ENCODE data around the gene FYN. TPM values are rescaled to one million over a fixed set of nuclear protein-coding genes. Genes with fewer than 3 reads are reported as not detected.

Gene FYN
- total RNA-seq, 2 donors from 2014 or later, result 78.9 to 98.7 TPM

DNA sequence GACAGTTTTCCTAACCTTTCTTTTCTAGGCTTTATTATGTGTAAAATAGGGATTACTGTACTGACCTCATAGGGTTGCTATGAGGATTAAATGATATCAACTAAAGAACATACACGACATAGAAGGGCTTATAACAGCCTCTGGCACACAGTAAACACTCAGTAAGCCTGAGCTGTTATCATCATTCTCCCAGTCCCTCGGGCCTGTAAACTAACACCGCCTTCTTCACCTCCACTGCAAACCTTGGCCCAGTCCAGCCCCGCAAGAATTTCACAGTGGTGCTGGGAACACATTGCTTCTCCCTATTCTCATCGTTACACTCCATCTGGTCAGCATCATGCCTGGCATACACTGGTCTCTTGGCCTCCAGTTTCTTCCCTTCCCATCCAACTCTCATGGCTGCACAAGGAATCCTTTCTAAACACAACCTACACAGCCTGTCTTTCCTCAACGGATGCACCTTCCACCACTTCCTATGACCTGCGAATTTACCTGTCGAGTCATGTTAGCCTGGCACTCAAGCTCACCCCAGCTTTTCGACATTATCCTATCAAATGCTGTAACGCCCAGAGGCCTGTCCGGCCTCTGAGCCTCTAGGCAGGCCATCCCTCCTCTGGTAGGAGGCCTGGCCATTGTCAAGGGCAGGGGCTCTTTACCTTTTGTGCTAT lies 92.1 kb downstream of the FYN start:
- DNase-seq (ENCODE audit: low spot score), result no peak
- Histone ChIP-seq H3K4me1 (peaks cover 0 to 69% of the 10 kb centered on the region in 2 donors), H3K4me3 (no peak overlapping the region)

DNA sequence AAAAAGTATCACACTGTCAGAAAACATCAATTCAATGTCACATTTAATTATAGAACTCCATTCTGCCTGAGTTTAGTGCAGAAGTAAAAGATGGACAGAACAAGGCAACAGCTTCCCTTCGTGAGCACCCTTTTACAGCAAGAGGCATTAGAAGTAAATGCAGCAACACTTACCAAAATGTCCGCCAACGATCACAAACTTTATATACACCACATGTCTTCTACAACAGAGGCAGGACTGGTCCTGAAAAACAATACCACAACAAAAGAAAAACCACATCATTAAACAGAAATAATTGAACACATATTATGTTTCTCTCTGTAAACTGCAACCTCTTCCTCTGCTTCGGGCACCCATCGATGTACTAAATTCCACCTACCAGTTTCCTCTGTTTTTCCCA lies 92.9 kb downstream of the FYN start:
- Histone ChIP-seq H3K9me3 (no peaks in the 10 kb centered on the region), H3K36me3 (no peaks in the 10 kb centered on the region), H3K27ac (no peak overlapping the region), H3K4me1 (peaks cover 0 to 75% of the 10 kb centered on the region in 2 donors), H3K4me3 (no peak overlapping the region), H3K27me3 (no peaks in the 10 kb centered on the region)
- no peak for DNase-seq (ENCODE audit: low spot score)
- TF ChIP-seq, protein P1, sequence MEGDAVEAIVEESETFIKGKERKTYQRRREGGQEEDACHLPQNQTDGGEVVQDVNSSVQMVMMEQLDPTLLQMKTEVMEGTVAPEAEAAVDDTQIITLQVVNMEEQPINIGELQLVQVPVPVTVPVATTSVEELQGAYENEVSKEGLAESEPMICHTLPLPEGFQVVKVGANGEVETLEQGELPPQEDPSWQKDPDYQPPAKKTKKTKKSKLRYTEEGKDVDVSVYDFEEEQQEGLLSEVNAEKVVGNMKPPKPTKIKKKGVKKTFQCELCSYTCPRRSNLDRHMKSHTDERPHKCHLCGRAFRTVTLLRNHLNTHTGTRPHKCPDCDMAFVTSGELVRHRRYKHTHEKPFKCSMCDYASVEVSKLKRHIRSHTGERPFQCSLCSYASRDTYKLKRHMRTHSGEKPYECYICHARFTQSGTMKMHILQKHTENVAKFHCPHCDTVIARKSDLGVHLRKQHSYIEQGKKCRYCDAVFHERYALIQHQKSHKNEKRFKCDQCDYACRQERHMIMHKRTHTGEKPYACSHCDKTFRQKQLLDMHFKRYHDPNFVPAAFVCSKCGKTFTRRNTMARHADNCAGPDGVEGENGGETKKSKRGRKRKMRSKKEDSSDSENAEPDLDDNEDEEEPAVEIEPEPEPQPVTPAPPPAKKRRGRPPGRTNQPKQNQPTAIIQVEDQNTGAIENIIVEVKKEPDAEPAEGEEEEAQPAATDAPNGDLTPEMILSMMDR (IDR thresholded peaks at IDR 0.05), result no peak

More for the DNA sequence above, 92.1 kb downstream of the FYN start:
- Histone ChIP-seq H3K36me3 (no peaks in the 10 kb centered on the region), H3K27me3 (no peaks in the 10 kb centered on the region), H3K9me3 (no peaks in the 10 kb centered on the region), H3K27ac (peak overlapping the region in 1 of 2 donors; percentile 44)
- TF ChIP-seq, protein P1 (IDR thresholded peaks at IDR 0.05), result no peak

DNA sequence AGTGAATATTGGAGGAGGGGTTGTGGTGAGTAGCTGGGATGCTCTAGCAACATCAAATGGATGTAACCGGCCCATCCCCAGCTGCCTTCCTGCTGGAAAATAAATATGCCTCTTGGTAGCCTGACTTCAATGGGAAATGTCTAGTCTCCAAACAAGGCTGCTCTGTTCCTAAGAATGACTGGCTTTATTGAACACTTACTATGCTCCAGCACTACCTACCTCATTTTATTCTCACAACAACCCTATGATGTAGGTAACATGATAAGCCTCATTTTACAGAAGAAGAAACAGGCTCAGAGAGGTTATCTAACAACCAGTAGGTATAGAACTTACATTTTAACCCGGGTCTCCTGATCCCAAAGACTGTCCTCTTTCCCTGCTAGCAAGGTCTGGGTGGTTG lies 93.6 kb downstream of the FYN start:
- TF ChIP-seq, protein P1 (IDR thresholded peaks at IDR 0.05), result no peak
- peaks cover 0 to 74% of the 10 kb centered on the region in 2 donors for H3K4me1 ChIP-seq
- H3K4me3 ChIP-seq, result no peak overlapping the region
- no peaks in the 10 kb centered on the region for H3K36me3 ChIP-seq
- H3K27me3 ChIP-seq, result no peaks in the 10 kb centered on the region
- DNase-seq (ENCODE audit: low spot score), result no peak
- H3K27ac ChIP-seq, result no peak overlapping the region
- no peaks in the 10 kb centered on the region for H3K9me3 ChIP-seq

DNA sequence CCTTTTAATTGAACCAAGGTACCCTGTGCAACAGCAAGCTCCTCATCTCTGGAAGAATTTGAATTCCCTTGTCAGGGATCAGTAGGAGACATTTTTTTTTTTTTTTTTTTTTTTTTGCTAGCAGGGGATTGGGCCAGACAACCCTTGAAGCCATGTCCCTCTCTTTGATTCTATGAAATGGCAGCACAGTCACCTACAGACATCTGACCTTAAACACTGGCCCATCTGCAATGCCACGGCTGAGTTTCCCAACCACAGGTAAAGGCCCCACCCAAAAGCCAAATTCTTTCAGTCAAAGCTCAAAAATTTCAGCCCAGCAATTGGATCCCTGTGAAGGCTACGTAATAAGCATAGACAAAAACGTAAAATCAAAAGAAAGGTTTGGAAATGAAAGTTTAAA lies 94.2 kb downstream of the FYN start:
- TF ChIP-seq, protein P1 (IDR thresholded peaks at IDR 0.05), result no peak
- Histone ChIP-seq H3K27me3 (no peaks in the 10 kb centered on the region), H3K4me3 (no peak overlapping the region), H3K4me1 (peaks cover 0 to 74% of the 10 kb centered on the region in 2 donors), H3K9me3 (no peaks in the 10 kb centered on the region), H3K36me3 (no peaks in the 10 kb centered on the region), H3K27ac (no peak overlapping the region)
- no peak for DNase-seq (ENCODE audit: low spot score)

DNA sequence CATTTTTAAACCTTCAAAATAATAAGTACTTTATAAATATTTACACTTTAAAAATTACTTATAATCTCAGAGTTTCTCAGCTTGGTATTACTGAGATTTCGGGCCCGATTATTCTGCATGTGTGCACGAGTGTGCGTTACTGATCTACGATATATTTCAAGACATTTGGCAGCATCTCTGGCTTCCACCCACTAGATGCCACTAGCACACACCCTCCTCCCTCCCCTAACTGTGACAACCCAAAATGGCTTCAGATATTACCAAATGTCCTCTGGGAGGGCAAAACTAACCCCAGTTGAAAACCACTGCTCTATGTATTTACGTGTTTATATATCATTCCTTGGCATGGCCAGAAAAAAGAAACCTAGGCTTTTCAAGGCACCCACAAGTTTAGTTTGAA lies 95.9 kb downstream of the FYN start:
- DNase-seq (ENCODE audit: low spot score), result no peak
- TF ChIP-seq, protein P1 (IDR thresholded peaks at IDR 0.05), result peak in 1 of 2 donors; percentile 28
- peak overlapping the region; percentile 20 to 24 for H3K27ac ChIP-seq
- H3K4me1 ChIP-seq, result peaks cover 0 to 62% of the 10 kb centered on the region in 2 donors
- no peaks in the 10 kb centered on the region for H3K27me3 ChIP-seq
- H3K36me3 ChIP-seq, result no peaks in the 10 kb centered on the region
- no peaks in the 10 kb centered on the region for H3K9me3 ChIP-seq
- H3K4me3 ChIP-seq, result no peak overlapping the region
